ENCODE data around the gene DTNBP1.

GRCh38 chr6:15539722-15540270, 123.0 kb downstream of the DTNBP1 start:
- TF ChIP-seq BCL3 (CRISPR knock-in tag; IDR thresholded peaks at IDR 0.05) (no peak), ELK4 (CRISPR knock-in tag; IDR thresholded peaks at IDR 0.05; ENCODE audit: borderline replicate concordance) (no peak), ZNF557 (CRISPR knock-in tag; IDR thresholded peaks at IDR 0.05) (no peak), NFE2L2 (IDR thresholded peaks at IDR 0.05; ENCODE audit: low read length) (no peak), CTCF (CRISPR knock-in tag; IDR thresholded peaks at IDR 0.05) (no peak), ZBTB4 (CRISPR knock-in tag; IDR thresholded peaks at IDR 0.05; ENCODE audit: borderline replicate concordance) (no peak), POLR2A (IDR thresholded peaks at IDR 0.05; ENCODE audit: insufficient read depth in 1 of 2, low read depth in 2 of 2, low read length in 2 of 2) (no peak)

All from HepG2 (cell line).